PC-3 (cell line): ENCODE data around the gene ABHD8. TPM values are rescaled to one million over a fixed set of nuclear protein-coding genes. Genes with fewer than 3 reads are reported as not detected.

ENCODE experiments used
- ATAC-seq: fragments of 200-7000 bp; cut with Tn5 transposase; 2 replicates; pipeline ENCODE4 v1.9.1; 2020; ENCODE audit warnings: mild to moderate bottlenecking, moderate library complexity
- BruUV-seq: library from RNA; stranded (reverse); fragments of 400-500 nt; replicated peaks from 2 replicates; lab custom pipeline; 2021; lab: Mats Ljungman, UMichigan
- CTCF ChIA-PET: fragments of 300-600 bp; sonication (Branson Sonifier 250); formaldehyde crosslinking; loops from one replicate; lab custom pipeline; 2022; ENCODE audit warnings: antibody characterized with exemption; lab: Charles Lee
- POLR2A ChIA-PET: fragments of 300-600 bp; sonication (Branson Sonifier 250); formaldehyde crosslinking; loops from one replicate; lab custom pipeline; 2022; ENCODE audit warnings: antibody characterized with exemption; ENCODE audit not compliant: unreplicated experiment; lab: Charles Lee
- DNase-seq: peaks from one replicate; pipeline ENCODE4 v3.0.0-alpha.2; 2015
- H2AFZ ChIP-seq: fragments of 300-600 bp; sonication (generic); 2 replicates; pipeline ENCODE4 v1.6.0; 2016; ENCODE audit warnings: antibody characterized with exemption, low read length
- H3F3A ChIP-seq: fragments of 300-600 bp; sonication (generic); one replicate; pipeline ENCODE4 v1.6.0; 2017; ENCODE audit warnings: antibody characterized with exemption, low read length, control low read depth, mild to moderate bottlenecking; ENCODE audit not compliant: unreplicated experiment
- H3K27ac ChIP-seq: fragments of 300-600 bp; sonication (generic); 2 replicates; pipeline ENCODE4 v1.5.1; 2016; ENCODE audit warnings: mild to moderate bottlenecking, low read length
- H3K27me3 ChIP-seq: fragments of 300-600 bp; sonication (generic); 2 replicates; pipeline ENCODE4 v1.6.1; 2016; ENCODE audit warnings: low read length, mixed read lengths
- H3K36me3 ChIP-seq: fragments of 300-600 bp; sonication (generic); 2 replicates; pipeline ENCODE4 v1.6.1; 2016; ENCODE audit warnings: low read depth, mixed run types, low read length, mixed read lengths
- H3K4me1 ChIP-seq: fragments of 300-600 bp; sonication (generic); 2 replicates; pipeline ENCODE4 v1.5.1; 2016; ENCODE audit warnings: low read length; ENCODE audit not compliant: insufficient read depth
- H3K4me2 ChIP-seq: fragments of 300-600 bp; sonication (generic); 2 replicates; pipeline ENCODE4 v1.6.0; 2016; ENCODE audit warnings: low read length
- H3K4me3 ChIP-seq: fragments of 300-600 bp; sonication (generic); 2 replicates; pipeline ENCODE4 v1.5.1; 2016; ENCODE audit warnings: mild to moderate bottlenecking, low read length, mixed read lengths
- H3K79me2 ChIP-seq: fragments of 300-600 bp; sonication (generic); 2 replicates; pipeline ENCODE4 v1.6.1; 2017; ENCODE audit warnings: low read length, mixed read lengths
- H3K9ac ChIP-seq: fragments of 300-600 bp; sonication (generic); 2 replicates; pipeline ENCODE4 v1.6.0; 2016; ENCODE audit warnings: mild to moderate bottlenecking, low read length
- H3K9me2 ChIP-seq: fragments of 300-600 bp; sonication (generic); replicated peaks from 2 replicates; pipeline ENCODE4 v1.6.1; 2016; ENCODE audit warnings: mixed run types, low read length, mixed read lengths
- H3K9me3 ChIP-seq: fragments of 300-600 bp; sonication (generic); 2 replicates; pipeline ENCODE4 v1.6.1; 2016; ENCODE audit warnings: low read length, mixed read lengths
- H4K20me1 ChIP-seq: fragments of 300-600 bp; sonication (generic); 2 replicates; pipeline ENCODE4 v1.6.1; 2016; ENCODE audit warnings: low read length, mixed read lengths
- EZH2 ChIP-seq: fragments of 300-600 bp; sonication (generic); IDR thresholded peaks from one replicate; pipeline ENCODE4 v1.6.1; 2017; ENCODE audit warnings: antibody characterized with exemption, mild to moderate bottlenecking, low read length; ENCODE audit not compliant: unreplicated experiment
- EZH2phosphoT487 ChIP-seq: fragments of 300-600 bp; sonication (generic); IDR thresholded peaks from 2 replicates; pipeline ENCODE4 v1.6.1; 2018; ENCODE audit warnings: mild to moderate bottlenecking, antibody characterized with exemption, low read length, borderline replicate concordance
- intact Hi-C: fragments of 100-400 bp; cut with micrococcal nuclease; formaldehyde crosslinking; loops from 2 replicates; pipeline ENCODE4 v1.9.0; 2023
- total RNA-seq: library from RNA; depleted of rRNA; stranded (reverse); fragments of >200 nt; gene quantifications from 2 replicates; pipeline ENCODE4 v1.2.3, GENCODE V29; 2014
- TF ChIP-seq, protein P1 (sequence below): fragments of 300-600 bp; sonication (generic); conservative IDR thresholded peaks from 2 replicates; pipeline ENCODE4 v1.5.1; 2017; ENCODE audit warnings: antibody characterized with exemption, low read depth, mild to moderate bottlenecking, low read length

The ABHD8 gene
- total RNA-seq, 1 experiment from 2014 or later, result 42.4 TPM

DNA sequence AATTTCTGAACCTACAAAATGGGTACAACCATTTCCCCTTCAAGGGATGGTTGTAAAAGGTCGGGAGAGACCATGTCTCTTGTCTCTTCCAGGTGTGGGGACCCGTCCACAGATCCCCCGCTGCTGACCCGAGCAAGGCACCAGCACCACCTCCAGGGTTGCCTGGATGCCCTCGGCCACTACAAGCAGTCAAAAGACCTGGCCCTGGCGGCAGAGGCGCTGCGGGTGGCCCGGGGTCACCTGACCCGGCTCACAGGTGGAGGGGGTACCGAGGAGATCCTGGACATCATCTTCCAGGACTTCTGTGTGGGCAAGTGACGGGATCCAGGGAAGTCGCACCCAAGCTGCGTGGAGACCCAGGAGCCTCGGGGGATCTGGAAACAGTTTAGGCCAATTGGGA, 38.2 kb upstream of the ABHD8 start:
- BruUV-seq, result no TSS peak
- no peak for ATAC-seq
- H3K4me2 ChIP-seq, result no peak overlapping the region
- H3K9me2 ChIP-seq, result no peaks in the 10 kb centered on the region
- peaks cover 30% of the 10 kb centered on the region for H3K79me2 ChIP-seq
- intact Hi-C loops, result no loop called here
- POLR2A ChIA-PET, result no interaction called here
- no peak overlapping the region for H3K9ac ChIP-seq
- no peaks in the 10 kb centered on the region for H3K27me3 ChIP-seq
- no peak for TF ChIP-seq EZH2
- no peak for TF ChIP-seq EZH2phosphoT487
- TF ChIP-seq, protein P1, sequence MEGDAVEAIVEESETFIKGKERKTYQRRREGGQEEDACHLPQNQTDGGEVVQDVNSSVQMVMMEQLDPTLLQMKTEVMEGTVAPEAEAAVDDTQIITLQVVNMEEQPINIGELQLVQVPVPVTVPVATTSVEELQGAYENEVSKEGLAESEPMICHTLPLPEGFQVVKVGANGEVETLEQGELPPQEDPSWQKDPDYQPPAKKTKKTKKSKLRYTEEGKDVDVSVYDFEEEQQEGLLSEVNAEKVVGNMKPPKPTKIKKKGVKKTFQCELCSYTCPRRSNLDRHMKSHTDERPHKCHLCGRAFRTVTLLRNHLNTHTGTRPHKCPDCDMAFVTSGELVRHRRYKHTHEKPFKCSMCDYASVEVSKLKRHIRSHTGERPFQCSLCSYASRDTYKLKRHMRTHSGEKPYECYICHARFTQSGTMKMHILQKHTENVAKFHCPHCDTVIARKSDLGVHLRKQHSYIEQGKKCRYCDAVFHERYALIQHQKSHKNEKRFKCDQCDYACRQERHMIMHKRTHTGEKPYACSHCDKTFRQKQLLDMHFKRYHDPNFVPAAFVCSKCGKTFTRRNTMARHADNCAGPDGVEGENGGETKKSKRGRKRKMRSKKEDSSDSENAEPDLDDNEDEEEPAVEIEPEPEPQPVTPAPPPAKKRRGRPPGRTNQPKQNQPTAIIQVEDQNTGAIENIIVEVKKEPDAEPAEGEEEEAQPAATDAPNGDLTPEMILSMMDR, result no peak
- DNase-seq, result no peak
- no peak overlapping the region for H3K27ac ChIP-seq
- no peak overlapping the region for H3K4me3 ChIP-seq
- peaks cover 11% of the 10 kb centered on the region; the same call in 1 of the 2 replicates for H3K36me3 ChIP-seq
- peaks cover 9% of the 10 kb centered on the region for H3K4me1 ChIP-seq
- no peak overlapping the region for H2AFZ ChIP-seq
- H3F3A ChIP-seq, result no peaks in the 10 kb centered on the region
- no peaks in the 10 kb centered on the region for H3K9me3 ChIP-seq
- no peaks in the 10 kb centered on the region for H4K20me1 ChIP-seq
- CTCF ChIA-PET, result no interaction called here

DNA sequence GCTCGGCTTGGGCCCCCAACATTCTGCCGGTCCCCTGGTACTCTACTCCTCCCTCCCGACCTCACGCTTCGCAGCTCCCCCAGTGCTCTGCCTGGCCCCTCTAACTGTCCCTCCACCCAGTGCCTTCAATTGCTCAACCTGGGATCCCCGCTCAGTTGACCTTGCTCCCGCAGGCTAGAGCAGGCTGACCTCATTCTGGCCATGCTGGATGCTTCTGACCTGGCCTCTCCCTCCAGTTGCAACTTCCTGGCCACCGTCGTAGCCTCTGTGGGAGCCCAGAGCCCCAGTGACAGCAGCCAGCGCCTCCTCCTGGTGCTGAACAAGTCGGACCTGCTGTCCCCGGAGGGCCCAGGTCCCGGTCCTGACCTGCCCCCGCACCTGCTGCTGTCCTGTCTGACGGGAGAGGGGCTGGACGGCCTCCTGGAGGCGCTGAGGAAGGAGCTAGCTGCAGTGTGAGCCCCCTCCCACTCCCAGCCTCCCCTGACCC, 37.7 kb upstream of the ABHD8 start:
- TF ChIP-seq, protein P1, result no peak
- no peak for TF ChIP-seq EZH2
- no peak for TF ChIP-seq EZH2phosphoT487
- Histone ChIP-seq H3K27me3 (no peaks in the 10 kb centered on the region), H3K9me2 (no peaks in the 10 kb centered on the region), H3K36me3 (peaks cover 11% of the 10 kb centered on the region; the same call in 1 of the 2 replicates), H4K20me1 (no peaks in the 10 kb centered on the region), H3K9ac (no peak overlapping the region), H3K9me3 (no peaks in the 10 kb centered on the region), H3K4me2 (no peak overlapping the region), H2AFZ (no peak overlapping the region), H3K27ac (no peak overlapping the region), H3K4me1 (peaks cover 9% of the 10 kb centered on the region), H3F3A (no peaks in the 10 kb centered on the region), H3K79me2 (peaks cover 30% of the 10 kb centered on the region), H3K4me3 (no peak overlapping the region)
- intact Hi-C loops, result no loop called here
- ChIA-PET CTCF (no interaction called here), POLR2A (no interaction called here)
- BruUV-seq, result no TSS peak
- ATAC-seq, result no peak
- no peak for DNase-seq

DNA sequence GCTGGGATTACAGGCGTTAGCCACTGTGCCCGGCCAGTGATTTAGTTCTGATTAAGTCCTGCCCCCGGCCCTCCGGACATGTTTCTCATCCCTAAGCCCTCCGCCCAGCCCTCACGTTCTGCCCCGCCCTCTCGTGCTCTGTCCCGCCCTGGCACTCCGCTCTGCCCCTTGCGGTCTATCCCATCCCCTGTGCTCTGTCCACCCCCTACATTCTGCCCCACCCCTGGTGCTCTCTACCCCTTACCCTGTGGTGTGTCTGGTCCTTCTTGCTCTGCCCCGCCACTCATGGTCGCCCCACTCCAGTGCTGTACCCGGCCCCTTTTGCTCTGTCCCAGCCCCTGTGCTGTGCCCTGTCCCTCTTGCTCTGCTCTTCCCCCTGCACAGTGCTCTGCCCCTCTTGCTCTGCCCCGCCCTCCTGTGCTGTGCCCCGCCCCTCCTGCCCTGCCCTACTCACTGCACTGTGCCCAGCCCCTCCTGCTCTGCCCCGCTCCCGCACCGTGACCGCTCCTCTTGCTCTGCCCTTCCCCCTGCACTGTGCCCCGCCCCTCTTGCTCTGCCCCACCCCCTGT, 37.2 kb upstream of the ABHD8 start:
- H3K4me3 ChIP-seq, result no peak overlapping the region
- no peaks in the 10 kb centered on the region for H3K27me3 ChIP-seq
- ATAC-seq (no peak), DNase-seq (peak; percentile 23)
- POLR2A ChIA-PET, result no interaction called here
- no peaks in the 10 kb centered on the region for H3F3A ChIP-seq
- H3K27ac ChIP-seq, result no peak overlapping the region
- no peak overlapping the region for H3K9ac ChIP-seq
- TF ChIP-seq EZH2 (no peak), EZH2phosphoT487 (no peak)
- TF ChIP-seq, protein P1, result no peak
- peaks cover 30% of the 10 kb centered on the region for H3K79me2 ChIP-seq
- H3K9me3 ChIP-seq, result no peaks in the 10 kb centered on the region
- BruUV-seq, result no TSS peak
- CTCF ChIA-PET, result no interaction called here
- peaks cover 13% of the 10 kb centered on the region for H3K4me1 ChIP-seq
- peaks cover 11% of the 10 kb centered on the region; the same call in 1 of the 2 replicates for H3K36me3 ChIP-seq
- intact Hi-C loops, result no loop called here
- H3K9me2 ChIP-seq, result no peaks in the 10 kb centered on the region
- H3K4me2 ChIP-seq, result no peak overlapping the region
- no peaks in the 10 kb centered on the region for H4K20me1 ChIP-seq
- H2AFZ ChIP-seq, result no peak overlapping the region
